HepG2 (cell line): Measurements from ENCODE around the gene ZSWIM7. TPM values are rescaled to one million over a fixed set of nuclear protein-coding genes. Genes with fewer than 3 reads are reported as not detected.

Experiments used
- ARNT2 ChIP-seq: sonication (generic); formaldehyde crosslinking; IDR thresholded peaks from 2 replicates; pipeline ENCODE4 v1.8.0; 2022; ENCODE audit warnings: mild to moderate bottlenecking, low read depth, missing genetic modification reagents, moderate library complexity
- CHD4 ChIP-seq: fragments of 200-600 bp; sonication (generic); IDR thresholded peaks from 2 replicates; pipeline ENCODE4 v1.7.0; 2017; ENCODE audit warnings: mild to moderate bottlenecking, low read length, borderline replicate concordance
- GATA4 ChIP-seq: sonication (generic); IDR thresholded peaks from 2 replicates; pipeline ENCODE4 v1.6.1; 2016; ENCODE audit warnings: antibody characterized with exemption, low read depth, borderline replicate concordance
- KAT7 ChIP-seq: IDR thresholded peaks from 2 replicates; pipeline ENCODE4 v1.6.1; 2018; ENCODE audit warnings: borderline replicate concordance, missing compliant biosample characterization
- MBD4 ChIP-seq: IDR thresholded peaks from 2 replicates; pipeline ENCODE4 v1.6.1; 2012; ENCODE audit warnings: low read length, inconsistent platforms, borderline replicate concordance
- NRL ChIP-seq: sonication (generic); formaldehyde crosslinking; IDR thresholded peaks from 2 replicates; pipeline ENCODE4 v1.5.0; 2020; ENCODE audit warnings: missing genetic modification reagents, mild to moderate bottlenecking, moderate library complexity, borderline replicate concordance
- SALL2 ChIP-seq: sonication (generic); formaldehyde crosslinking; IDR thresholded peaks from 2 replicates; pipeline ENCODE4 v1.8.1; 2023; ENCODE audit warnings: mild to moderate bottlenecking, missing genetic modification reagents, inconsistent platforms
- SP5 ChIP-seq: IDR thresholded peaks from 2 replicates; pipeline ENCODE4 v1.6.1; 2016; ENCODE audit warnings: low read depth, borderline replicate concordance
- SRSF9 ChIP-seq: fragments of 200-400 bp; formaldehyde crosslinking; IDR thresholded peaks from 2 replicates; pipeline ENCODE4 v1.6.1; 2018; ENCODE audit warnings: borderline replicate concordance, mild to moderate bottlenecking, low read depth, low read length; ENCODE audit not compliant: insufficient read depth, poor library complexity, severe bottlenecking
- ZC3H4 ChIP-seq: sonication (generic); formaldehyde crosslinking; IDR thresholded peaks from 2 replicates; pipeline ENCODE4 v1.4.0; 2020; ENCODE audit warnings: missing genetic modification reagents, borderline replicate concordance
- ZKSCAN1 ChIP-seq: fragments of 150-350 bp; IDR thresholded peaks from 2 replicates; pipeline ENCODE4 v1.6.1; 2014; ENCODE audit warnings: low read length
- ZNF10 ChIP-seq: sonication (generic); formaldehyde crosslinking; IDR thresholded peaks from 2 replicates; pipeline ENCODE4 v1.4.0; 2020; ENCODE audit warnings: mild to moderate bottlenecking, low read depth, missing genetic modification reagents, borderline replicate concordance
- ZNF607 ChIP-seq: sonication (generic); formaldehyde crosslinking; IDR thresholded peaks from 2 replicates; pipeline ENCODE4 v1.5.1; 2020; ENCODE audit warnings: missing genetic modification reagents, mild to moderate bottlenecking, borderline replicate concordance
- ZNF619 ChIP-seq: sonication (generic); formaldehyde crosslinking; IDR thresholded peaks from 2 replicates; pipeline ENCODE4 v1.4.0; 2020; ENCODE audit warnings: mild to moderate bottlenecking, missing genetic modification reagents
- polyA plus RNA-seq, 8 experiments: library from polyadenylated mRNA; depleted of rRNA in 3 of 8; stranded (reverse) in 7 of 8; unstranded in 1 of 8; fragments of >200 nt; fragmentation: Illumina TruSeq in 4 of 8; extraction: Trizol in 4 of 8; gene quantifications; 2 replicates each; pipeline versions ENCODE4 v1.2.1 to v1.2.3, GENCODE V29; 2011 to 2016; ENCODE audit warnings: low read depth in 4 of 8, missing spikeins in 1 of 8, mixed read lengths in 1 of 8; ENCODE audit not compliant: insufficient read depth in 1 of 8
- total RNA-seq, 5 experiments: library from RNA; depleted of rRNA; stranded (reverse); fragments of >200 nt; fragmentation: Illumina TruSeq; extraction: Trizol; gene quantifications; 2 replicates each; pipeline ENCODE4 v1.2.3, GENCODE V29; 2016; ENCODE audit warnings: low read depth in 1 of 5
- TF ChIP-seq, protein P1 (sequence below), 2 experiments: sonication (generic) in 1 of 2; formaldehyde crosslinking in 1 of 2; IDR thresholded peaks; 2 replicates each; pipeline versions ENCODE4 v1.5.1 to v1.6.1; 2011 to 2020; ENCODE audit warnings: borderline replicate concordance in 1 of 2, low read depth in 1 of 2, low read length in 1 of 2, mild to moderate bottlenecking in 1 of 2, missing genetic modification reagents in 1 of 2, moderate library complexity in 1 of 2
- TF ChIP-seq, protein P2 (sequence below): sonication (generic); formaldehyde crosslinking; IDR thresholded peaks from 2 replicates; pipeline ENCODE4 v1.8.0; 2023; ENCODE audit warnings: mild to moderate bottlenecking, missing genetic modification reagents
- TF ChIP-seq, protein P3 (sequence below): sonication (generic); formaldehyde crosslinking; IDR thresholded peaks from 2 replicates; pipeline ENCODE4 v1.4.0; 2020; ENCODE audit warnings: mild to moderate bottlenecking, missing genetic modification reagents
- TF ChIP-seq, protein P4 (sequence below): IDR thresholded peaks from 2 replicates; pipeline ENCODE4 v1.6.1; 2016; ENCODE audit warnings: missing biosample characterization, missing genetic modification reagents, low read depth
- TF ChIP-seq, protein P5 (sequence below): sonication (generic); formaldehyde crosslinking; IDR thresholded peaks from 2 replicates; pipeline ENCODE4 v1.4.0; 2020; ENCODE audit warnings: mild to moderate bottlenecking, missing genetic modification reagents

The ZSWIM7 gene
- total and polyA plus RNA-seq, 2 of the 13 experiments (the other 11 are each of a cell fraction or from before 2014, with no cell fraction given) = 13.1 to 28.1 TPM

DNA sequence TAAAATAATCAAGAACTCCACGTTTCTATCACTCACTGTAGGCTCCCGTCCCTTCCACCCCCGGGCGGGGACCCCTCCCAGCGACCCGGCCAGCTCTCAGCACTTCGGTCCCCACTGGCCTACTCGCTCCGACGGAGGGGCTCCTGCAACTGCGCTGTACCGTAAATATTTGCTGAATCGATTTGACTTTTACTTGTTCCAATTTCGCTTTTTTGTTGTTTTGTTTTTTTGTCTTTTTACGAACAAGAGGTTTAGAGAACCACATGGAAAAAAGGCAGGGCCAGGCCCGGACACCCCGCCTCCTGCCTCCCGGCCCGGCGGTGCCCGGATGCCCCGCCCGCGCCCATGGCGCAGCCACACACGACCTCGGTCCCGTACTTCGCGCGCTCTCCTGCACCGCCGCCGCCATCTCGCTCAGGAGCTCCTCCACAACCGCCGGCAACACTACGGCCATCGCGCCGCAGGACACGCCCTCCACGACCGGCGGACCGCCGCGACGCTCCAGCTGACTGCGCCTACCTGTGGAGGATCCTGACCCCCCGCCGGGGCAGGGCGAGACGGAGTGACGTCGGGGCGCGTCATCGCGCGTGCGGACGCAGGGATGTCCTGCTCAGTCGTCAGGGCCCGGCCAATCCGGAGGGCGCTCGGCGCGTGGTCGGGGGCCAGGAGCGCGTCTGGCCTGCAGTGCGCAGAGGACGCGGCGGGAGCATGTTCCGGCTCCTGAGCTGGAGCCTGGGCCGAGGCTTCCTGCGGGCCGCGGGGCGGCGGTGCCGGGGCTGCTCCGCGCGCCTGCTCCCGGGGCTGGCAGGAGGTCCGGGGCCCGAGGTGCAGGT lies at the start of gene ZSWIM7, which contains the start of gene TTC19 (continued):
- TF ChIP-seq, protein P1, sequence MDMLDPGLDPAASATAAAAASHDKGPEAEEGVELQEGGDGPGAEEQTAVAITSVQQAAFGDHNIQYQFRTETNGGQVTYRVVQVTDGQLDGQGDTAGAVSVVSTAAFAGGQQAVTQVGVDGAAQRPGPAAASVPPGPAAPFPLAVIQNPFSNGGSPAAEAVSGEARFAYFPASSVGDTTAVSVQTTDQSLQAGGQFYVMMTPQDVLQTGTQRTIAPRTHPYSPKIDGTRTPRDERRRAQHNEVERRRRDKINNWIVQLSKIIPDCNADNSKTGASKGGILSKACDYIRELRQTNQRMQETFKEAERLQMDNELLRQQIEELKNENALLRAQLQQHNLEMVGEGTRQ (IDR thresholded peaks at IDR 0.05; ENCODE audit: low read depth, low read length) = no peak
- TF ChIP-seq, protein P1 (CRISPR knock-in tag; IDR thresholded peaks at IDR 0.05; ENCODE audit: borderline replicate concordance) = no peak
- TF ChIP-seq ZC3H4 (CRISPR knock-in tag) = no peak
- TF ChIP-seq GATA4 = 0 out of 2 replicates have a peak, but pooled peaks have one; percentile 31
- TF ChIP-seq, protein P2, sequence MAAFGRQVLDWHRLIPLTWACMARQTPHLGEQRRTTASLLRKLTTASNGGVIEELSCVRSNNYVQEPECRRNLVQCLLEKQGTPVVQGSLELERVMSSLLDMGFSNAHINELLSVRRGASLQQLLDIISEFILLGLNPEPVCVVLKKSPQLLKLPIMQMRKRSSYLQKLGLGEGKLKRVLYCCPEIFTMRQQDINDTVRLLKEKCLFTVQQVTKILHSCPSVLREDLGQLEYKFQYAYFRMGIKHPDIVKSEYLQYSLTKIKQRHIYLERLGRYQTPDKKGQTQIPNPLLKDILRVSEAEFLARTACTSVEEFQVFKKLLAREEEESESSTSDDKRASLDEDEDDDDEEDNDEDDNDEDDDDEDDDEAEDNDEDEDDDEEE (CRISPR knock-in tag) = peak; percentile 81
- TF ChIP-seq ZKSCAN1 = no peak
- TF ChIP-seq, protein P3, sequence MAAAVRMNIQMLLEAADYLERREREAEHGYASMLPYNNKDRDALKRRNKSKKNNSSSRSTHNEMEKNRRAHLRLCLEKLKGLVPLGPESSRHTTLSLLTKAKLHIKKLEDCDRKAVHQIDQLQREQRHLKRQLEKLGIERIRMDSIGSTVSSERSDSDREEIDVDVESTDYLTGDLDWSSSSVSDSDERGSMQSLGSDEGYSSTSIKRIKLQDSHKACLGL (CRISPR knock-in tag) = peak; percentile 96
- peak; percentile 78 for TF ChIP-seq ZNF619 (CRISPR knock-in tag)
- TF ChIP-seq ZNF10 (CRISPR knock-in tag) = no peak
- peak; percentile 61; the same call in 1 of the 2 replicates for TF ChIP-seq SP5 (CRISPR knock-in tag)
- no peak for TF ChIP-seq CHD4
- peak; percentile 98 for TF ChIP-seq ARNT2
- TF ChIP-seq ZNF607 = peak; percentile 87
- TF ChIP-seq, protein P4, sequence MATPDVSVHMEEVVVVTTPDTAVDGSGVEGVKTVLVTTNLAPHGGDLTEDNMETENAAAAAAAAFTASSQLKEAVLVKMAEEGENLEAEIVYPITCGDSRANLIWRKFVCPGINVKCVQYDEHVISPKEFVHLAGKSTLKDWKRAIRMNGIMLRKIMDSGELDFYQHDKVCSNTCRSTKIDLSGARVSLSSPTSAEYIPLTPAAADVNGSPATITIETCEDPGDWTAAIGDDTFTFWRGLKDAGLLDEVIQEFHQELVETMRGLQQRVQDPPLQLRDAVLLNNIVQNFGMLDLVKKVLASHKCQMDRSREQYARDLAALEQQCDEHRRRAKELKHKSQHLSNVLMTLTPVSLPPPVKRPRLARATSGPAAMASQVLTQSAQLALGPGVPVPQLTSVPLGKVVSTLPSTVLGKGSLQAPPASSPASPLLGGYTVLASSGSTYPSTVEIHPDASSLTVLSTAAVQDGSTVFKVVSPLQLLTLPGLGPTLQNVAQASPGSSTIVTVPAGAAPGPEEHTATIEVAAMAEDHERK = peak; percentile 91
- peak; percentile 99 for TF ChIP-seq SALL2
- TF ChIP-seq MBD4 = no peak
- no peak for TF ChIP-seq NRL (CRISPR knock-in tag)
- no peak for TF ChIP-seq SRSF9
- TF ChIP-seq KAT7 (CRISPR knock-in tag) = peak; percentile 98
- TF ChIP-seq, protein P5, sequence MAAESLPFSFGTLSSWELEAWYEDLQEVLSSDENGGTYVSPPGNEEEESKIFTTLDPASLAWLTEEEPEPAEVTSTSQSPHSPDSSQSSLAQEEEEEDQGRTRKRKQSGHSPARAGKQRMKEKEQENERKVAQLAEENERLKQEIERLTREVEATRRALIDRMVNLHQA (CRISPR knock-in tag) = no peak
